NT2/D1 (cell line): Measurements from ENCODE around the gene GDF2.

ENCODE experiments used
- DNase-seq: peaks from one replicate; pipeline ENCODE4 v3.0.0-alpha.2; 2011; ENCODE audit warnings: low read depth, low spot score
- H3K27me3 ChIP-seq: 2 replicates; pipeline ENCODE4 v1.6.0; 2011; ENCODE audit warnings: mild to moderate bottlenecking; ENCODE audit not compliant: insufficient read length, insufficient read depth
- H3K36me3 ChIP-seq: 2 replicates; pipeline ENCODE4 v1.6.1; 2011; ENCODE audit warnings: mild to moderate bottlenecking, low read length, mixed read lengths; ENCODE audit not compliant: insufficient read depth, insufficient read length
- H3K4me1 ChIP-seq: 2 replicates; pipeline ENCODE4 v1.5.1; 2011; ENCODE audit not compliant: insufficient read depth, insufficient read length
- H3K4me3 ChIP-seq: 2 replicates; pipeline ENCODE4 v1.5.1; 2011; ENCODE audit warnings: low read depth; ENCODE audit not compliant: insufficient read length
- H3K9ac ChIP-seq: 2 replicates; pipeline ENCODE4 v1.6.0; 2011; ENCODE audit warnings: low read depth; ENCODE audit not compliant: insufficient read length
- H3K9me3 ChIP-seq: 2 replicates; pipeline ENCODE4 v1.5.1; 2011; ENCODE audit warnings: mild to moderate bottlenecking, low read length; ENCODE audit not compliant: insufficient read depth
- SUZ12 ChIP-seq: IDR thresholded peaks from 2 replicates; pipeline ENCODE4 v1.6.1; 2011; ENCODE audit not compliant: insufficient read length, insufficient read depth; ENCODE audit errors: extremely low read depth
- YY1 ChIP-seq: IDR thresholded peaks from 2 replicates; pipeline ENCODE4 v1.6.1; 2011; ENCODE audit not compliant: insufficient read length, insufficient read depth
- ZNF274 ChIP-seq: IDR thresholded peaks from 2 replicates; pipeline ENCODE4 v1.6.1; 2011; ENCODE audit warnings: mild to moderate bottlenecking, low read depth, low read length

Gene GDF2

DNA sequence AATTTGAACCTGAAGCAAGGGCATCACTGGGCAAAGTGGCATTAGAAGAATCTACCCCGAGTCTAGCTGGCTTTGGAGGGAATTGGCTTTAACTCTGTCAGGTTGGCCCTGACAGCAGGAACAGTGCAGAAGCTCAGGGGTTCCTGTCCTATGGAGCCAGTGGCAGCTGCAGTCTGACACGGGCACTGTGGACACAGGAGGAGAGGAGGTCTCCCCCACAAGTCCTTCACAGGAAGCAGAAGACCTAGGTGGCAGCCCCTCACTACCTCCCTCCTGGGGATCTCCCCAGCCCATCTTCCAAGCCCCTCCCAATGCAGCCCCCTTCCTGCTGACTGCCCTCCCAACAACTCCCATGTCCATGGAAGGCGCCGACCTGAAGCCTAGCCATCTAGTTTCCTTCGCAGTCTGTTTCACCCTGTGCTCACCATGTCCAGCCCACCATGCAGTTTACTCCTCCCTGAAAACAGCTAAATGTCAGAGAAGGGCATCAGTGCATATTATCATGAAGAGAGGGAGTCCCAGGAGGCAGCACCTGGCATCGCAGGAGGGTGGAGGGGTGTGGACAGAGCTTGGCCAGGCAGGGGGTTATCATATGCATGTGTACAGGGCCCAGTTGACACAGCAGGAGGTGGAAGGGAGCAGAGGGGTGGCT is 40.1 kb upstream of the GDF2 start:
- Histone ChIP-seq H3K9me3 (no peaks in the 10 kb centered on the region), H3K4me1 (peaks cover 7% of the 10 kb centered on the region), H3K27me3 (no peaks in the 10 kb centered on the region), H3K4me3 (no peak overlapping the region), H3K9ac (no peak overlapping the region), H3K36me3 (no peaks in the 10 kb centered on the region)
- TF ChIP-seq YY1 = no peak
- no peak for TF ChIP-seq ZNF274
- no peak for TF ChIP-seq SUZ12
- no peak for DNase-seq

GRCh38 chr10:47282657-47283018 is 39.6 kb upstream of the GDF2 start:
- Histone ChIP-seq H3K36me3 (no peaks in the 10 kb centered on the region), H3K9me3 (no peaks in the 10 kb centered on the region), H3K4me1 (peaks cover 5% of the 10 kb centered on the region), H3K4me3 (no peak overlapping the region), H3K27me3 (no peaks in the 10 kb centered on the region), H3K9ac (no peak overlapping the region)
- TF ChIP-seq ZNF274 = no peak
- TF ChIP-seq YY1 = no peak
- TF ChIP-seq SUZ12 = no peak
- DNase-seq = no peak

- H3K36me3 ChIP-seq = no peaks in the 10 kb centered on the region
- TF ChIP-seq SUZ12 (no peak), YY1 (no peak), ZNF274 (no peak)
- no peak overlapping the region for H3K9ac ChIP-seq
- no peaks in the 10 kb centered on the region for H3K9me3 ChIP-seq
- H3K27me3 ChIP-seq = no peaks in the 10 kb centered on the region
- H3K4me3 ChIP-seq = no peak overlapping the region
- H3K4me1 ChIP-seq = peaks cover 5% of the 10 kb centered on the region
- no peak for DNase-seq
Measured at GRCh38 chr10:47283101-47283630, 39.1 kb upstream of the GDF2 start.

GRCh38 chr10:47283848-47284247 is 38.4 kb upstream of the GDF2 start:
- Histone ChIP-seq H3K9ac (no peak overlapping the region), H3K4me3 (no peak overlapping the region), H3K36me3 (no peaks in the 10 kb centered on the region), H3K27me3 (no peaks in the 10 kb centered on the region), H3K9me3 (no peaks in the 10 kb centered on the region), H3K4me1 (no peaks in the 10 kb centered on the region)
- no peak for DNase-seq
- TF ChIP-seq SUZ12 = no peak
- TF ChIP-seq YY1 = no peak
- TF ChIP-seq ZNF274 = no peak

- Histone ChIP-seq H3K9me3 (no peaks in the 10 kb centered on the region), H3K4me3 (no peak overlapping the region), H3K4me1 (no peaks in the 10 kb centered on the region), H3K36me3 (no peaks in the 10 kb centered on the region), H3K9ac (no peak overlapping the region), H3K27me3 (no peaks in the 10 kb centered on the region)
- no peak for DNase-seq
- TF ChIP-seq YY1 (no peak), SUZ12 (no peak), ZNF274 (no peak)
Measured at GRCh38 chr10:47285381-47286115, 36.7 kb upstream of the GDF2 start.

GRCh38 chr10:47286116-47286505 is 36.1 kb upstream of the GDF2 start:
- Histone ChIP-seq H3K27me3 (no peaks in the 10 kb centered on the region), H3K4me1 (no peaks in the 10 kb centered on the region), H3K9ac (no peak overlapping the region), H3K36me3 (no peaks in the 10 kb centered on the region), H3K9me3 (no peaks in the 10 kb centered on the region), H3K4me3 (no peak overlapping the region)
- no peak for TF ChIP-seq SUZ12
- TF ChIP-seq ZNF274 = no peak
- TF ChIP-seq YY1 = no peak
- no peak for DNase-seq

GRCh38 chr10:47286591-47287315 is 35.5 kb upstream of the GDF2 start:
- no peaks in the 10 kb centered on the region for H3K27me3 ChIP-seq
- H3K4me3 ChIP-seq = no peak overlapping the region
- TF ChIP-seq YY1 = no peak
- no peak for TF ChIP-seq ZNF274
- TF ChIP-seq SUZ12 = no peak
- H3K9ac ChIP-seq = no peak overlapping the region
- H3K36me3 ChIP-seq = no peaks in the 10 kb centered on the region
- no peak for DNase-seq
- H3K9me3 ChIP-seq = no peaks in the 10 kb centered on the region
- no peaks in the 10 kb centered on the region for H3K4me1 ChIP-seq
